IMR-90 (cell line): ENCODE results near the gene SCNN1B. TPM values are rescaled to one million over a fixed set of nuclear protein-coding genes. Genes with fewer than 3 reads are reported as not detected.

ENCODE experiments used
- ATAC-seq: fragments of 200-7000 bp; cut with Tn5 transposase; 2 replicates; pipeline ENCODE4 v1.9.1; 2020; ENCODE audit warnings: low read depth, mild to moderate bottlenecking, moderate library complexity
- BruUV-seq: library from RNA; stranded (reverse); fragments of 400-500 nt; replicated peaks from 2 replicates; lab custom pipeline; 2021; lab: Mats Ljungman, UMichigan
- CTCF ChIA-PET: fragments of 300-600 bp; formaldehyde crosslinking; extraction: SDS; loops from one replicate; lab custom pipeline; 2021; ENCODE audit warnings: antibody characterized with exemption; lab: Yijun Ruan, JAX
- POLR2A ChIA-PET: fragments of 300-600 bp; sonication (Branson Sonifier 250); formaldehyde crosslinking; loops from one replicate; lab custom pipeline; 2022; ENCODE audit warnings: antibody characterized with exemption; ENCODE audit not compliant: unreplicated experiment; lab: Charles Lee
- DNase-seq: peaks from one replicate; pipeline ENCODE4 v3.0.0; 2013
- H2AFZ ChIP-seq: replicated peaks from 2 replicates; pipeline ENCODE3; 2013; ENCODE audit warnings: low read length, mild to moderate bottlenecking; ENCODE audit not compliant: poor library complexity
- H2AK5ac ChIP-seq: 2 replicates; pipeline ENCODE4 v1.6.1; 2013; ENCODE audit warnings: low read depth, low read length, inconsistent platforms
- H2AK9ac ChIP-seq: replicated peaks from 2 replicates; pipeline ENCODE3; 2013; ENCODE audit warnings: mild to moderate bottlenecking, low read depth, low read length, moderate library complexity; ENCODE audit not compliant: poor library complexity
- H2BK120ac ChIP-seq: 2 replicates; pipeline ENCODE4 v1.6.1; 2013; ENCODE audit warnings: low read depth, low read length, inconsistent platforms
- H2BK15ac ChIP-seq: 3 replicates; pipeline ENCODE4 v1.6.1; 2013; ENCODE audit warnings: low read depth, low read length, inconsistent platforms
- H2BK20ac ChIP-seq: 2 replicates; pipeline ENCODE4 v1.6.1; 2013; ENCODE audit warnings: low read depth, mild to moderate bottlenecking, inconsistent platforms, low read length, moderate library complexity
- H2BK5ac ChIP-seq: 2 replicates; pipeline ENCODE4 v1.6.1; 2013; ENCODE audit warnings: mild to moderate bottlenecking, low read depth, low read length, inconsistent platforms; ENCODE audit not compliant: poor library complexity, severe bottlenecking
- H3K14ac ChIP-seq: replicated peaks from 2 replicates; pipeline ENCODE4 v1.6.1; 2013; ENCODE audit warnings: low read depth, low read length, inconsistent platforms
- H3K18ac ChIP-seq: 2 replicates; pipeline ENCODE4 v1.6.1; 2013; ENCODE audit warnings: low read depth, low read length, control low read depth
- H3K23ac ChIP-seq: 2 replicates; pipeline ENCODE4 v1.6.1; 2013; ENCODE audit warnings: low read depth, low read length, inconsistent platforms
- H3K27ac ChIP-seq: 2 replicates; pipeline ENCODE4 v1.5.1; 2013; ENCODE audit warnings: mild to moderate bottlenecking, control low read depth, low read length; ENCODE audit not compliant: insufficient read depth
- H3K27me3 ChIP-seq: 2 replicates; pipeline ENCODE4 v1.6.1; 2013; ENCODE audit warnings: low read length; ENCODE audit not compliant: control insufficient read depth, insufficient read depth
- H3K36me3 ChIP-seq: 2 replicates; pipeline ENCODE4 v1.6.1; 2013; ENCODE audit warnings: low read length, mixed read lengths; ENCODE audit not compliant: control insufficient read depth, insufficient read depth
- H3K4ac ChIP-seq: 2 replicates; pipeline ENCODE4 v1.6.1; 2013; ENCODE audit warnings: low read depth, low read length, inconsistent platforms
- H3K4me1 ChIP-seq: 2 replicates; pipeline ENCODE4 v1.6.1; 2013; ENCODE audit warnings: low read length, mixed read lengths; ENCODE audit not compliant: control insufficient read depth, insufficient read depth
- H3K4me2 ChIP-seq: 2 replicates; pipeline ENCODE4 v1.6.1; 2013; ENCODE audit warnings: low read depth, mild to moderate bottlenecking, control low read depth, low read length, moderate library complexity
- H3K4me3 ChIP-seq: 2 replicates; pipeline ENCODE4 v1.5.1; 2013; ENCODE audit warnings: low read depth, mild to moderate bottlenecking, control low read depth, low read length, moderate library complexity; ENCODE audit not compliant: insufficient read depth
- H3K56ac ChIP-seq: 2 replicates; pipeline ENCODE4 v1.6.1; 2013; ENCODE audit warnings: low read length, inconsistent platforms; ENCODE audit not compliant: insufficient read depth; ENCODE audit errors: extremely low read depth
- H3K79me1 ChIP-seq, 2 experiments: 2 replicates each; pipeline ENCODE4 v1.6.1; 2013; ENCODE audit warnings: low read length in 2 of 2, inconsistent platforms in 1 of 2, low read depth in 1 of 2
- H3K9ac ChIP-seq: 2 replicates; pipeline ENCODE4 v1.6.1; 2013; ENCODE audit warnings: low read depth, low read length, control low read depth
- H3K9me1 ChIP-seq: 2 replicates; pipeline ENCODE4 v1.6.1; 2013; ENCODE audit warnings: low read length, inconsistent platforms; ENCODE audit not compliant: insufficient read depth
- H3K9me3 ChIP-seq: 2 replicates; pipeline ENCODE4 v1.6.1; 2013; ENCODE audit warnings: low read length; ENCODE audit not compliant: control insufficient read depth, insufficient read depth
- H4K20me1 ChIP-seq: 2 replicates; pipeline ENCODE4 v1.6.1; 2013; ENCODE audit warnings: low read length, inconsistent platforms; ENCODE audit not compliant: insufficient read depth
- H4K5ac ChIP-seq: 2 replicates; pipeline ENCODE4 v1.6.1; 2013; ENCODE audit warnings: mild to moderate bottlenecking, low read depth, low read length, control low read depth
- H4K8ac ChIP-seq, 2 experiments: 2 replicates each; pipeline ENCODE4 v1.6.1; 2013; ENCODE audit warnings: low read depth in 2 of 2, low read length in 2 of 2, control low read depth in 1 of 2, inconsistent platforms in 1 of 2
- H4K91ac ChIP-seq: 2 replicates; pipeline ENCODE4 v1.6.1; 2013; ENCODE audit warnings: low read depth, low read length, inconsistent platforms; ENCODE audit not compliant: insufficient read depth
- BHLHE40 ChIP-seq: fragments of 150-350 bp; IDR thresholded peaks from 2 replicates; pipeline ENCODE4 v1.6.1; 2016; ENCODE audit warnings: mild to moderate bottlenecking, low read depth, low read length
- CEBPB ChIP-seq: IDR thresholded peaks from 2 replicates; pipeline ENCODE4 v1.6.1; 2012; ENCODE audit warnings: low read depth, low read length, improper control_type of control experiment
- ELK1 ChIP-seq: fragments of 150-350 bp; IDR thresholded peaks from 2 replicates; pipeline ENCODE4 v1.6.1; 2016; ENCODE audit warnings: low read depth, mild to moderate bottlenecking, low read length, moderate library complexity, borderline replicate concordance
- MAFK ChIP-seq: IDR thresholded peaks from 2 replicates; pipeline ENCODE4 v1.6.1; 2012; ENCODE audit warnings: low read depth, low read length, improper control_type of control experiment
- MAZ ChIP-seq: IDR thresholded peaks from 2 replicates; pipeline ENCODE4 v1.6.1; 2012; ENCODE audit warnings: low read depth, mild to moderate bottlenecking, low read length, improper control_type of control experiment, moderate library complexity, borderline replicate concordance
- MXI1 ChIP-seq: IDR thresholded peaks from 2 replicates; pipeline ENCODE4 v1.6.1; 2012; ENCODE audit warnings: low read depth, mild to moderate bottlenecking, low read length, moderate library complexity, borderline replicate concordance
- NFE2L2 ChIP-seq: fragments of 150-350 bp; IDR thresholded peaks from 2 replicates; pipeline ENCODE4 v1.6.1; 2016; ENCODE audit warnings: low read depth, mild to moderate bottlenecking, low read length
- POLR2A ChIP-seq: IDR thresholded peaks from 2 replicates; pipeline ENCODE4 v1.6.1; 2012; ENCODE audit warnings: mild to moderate bottlenecking, low read depth, low read length
- RAD21 ChIP-seq: IDR thresholded peaks from 2 replicates; pipeline ENCODE4 v1.6.1; 2012; ENCODE audit warnings: low read length, improper control_type of control experiment
- RCOR1 ChIP-seq: IDR thresholded peaks from 2 replicates; pipeline ENCODE4 v1.6.1; 2012; ENCODE audit warnings: mild to moderate bottlenecking, low read length, improper control_type of control experiment; ENCODE audit not compliant: insufficient replicate concordance
- RFX5 ChIP-seq: IDR thresholded peaks from 2 replicates; pipeline ENCODE4 v1.8.0; 2012; ENCODE audit warnings: low read depth, mild to moderate bottlenecking, low read length, moderate library complexity
- SMC3 ChIP-seq: fragments of 150-350 bp; IDR thresholded peaks from 2 replicates; pipeline ENCODE4 v1.6.1; 2016; ENCODE audit warnings: low read depth, mild to moderate bottlenecking, antibody characterized with exemption, low read length, moderate library complexity
- WGBS, 2 experiments: methylation state at CpG; one replicate each; pipeline versions ENCODE4 v1.1.5 to v1.1.7; 2013; ENCODE audit warnings: missing lambda C conversion rate in 2 of 2; ENCODE audit not compliant: insufficient read length in 1 of 2; ENCODE audit errors: extremely low coverage in 2 of 2; 5-methylcytosine and 5-hydroxymethylcytosine counted together
- dilution Hi-C: fragments of 300-500 bp; cut with HindIII; formaldehyde crosslinking; loops from one replicate; pipeline ENCODE4 v1.14.3; 2018; ENCODE audit warnings: low sequenced_read_pairs; ENCODE audit not compliant: unreplicated experiment
- in situ Hi-C: fragments of 300-500 bp; cut with MboI; formaldehyde crosslinking; loops from 3 replicates; pipeline ENCODE4 v1.14.3; 2019; ENCODE audit warnings: low sequenced_read_pairs, inconsistent platforms, mixed read lengths
- intact Hi-C: fragments of 100-400 bp; cut with micrococcal nuclease; formaldehyde crosslinking; loops from 2 replicates; pipeline ENCODE4 v1.10.0; 2022
- polyA plus RNA-seq, 3 experiments: library from polyadenylated mRNA; depleted of rRNA; stranded (reverse); fragments of >200 nt; gene quantifications; 2 replicates each; pipeline ENCODE4 v1.2.3, GENCODE V29; 2012; ENCODE audit warnings: low replicate concordance in 1 of 3
- total RNA-seq: library from RNA; depleted of rRNA; stranded (reverse); fragments of >200 nt; gene quantifications from 2 replicates; pipeline ENCODE4 v1.2.3, GENCODE V29; 2012
- TF ChIP-seq, protein P1 (sequence below): fragments of 150-350 bp; IDR thresholded peaks from 2 replicates; pipeline ENCODE4 v1.6.1; 2017; ENCODE audit warnings: mild to moderate bottlenecking, antibody characterized with exemption, low read length, low read depth

SCNN1B gene
- total and polyA plus RNA-seq, 2 of the 4 experiments (the other 2 are of a cell fraction), result not detected

GRCh38 chr16:23321206-23321875 is 19.2 kb downstream of the SCNN1B start:
- Histone ChIP-seq H3K18ac (no peak overlapping the region), H3K9ac (no peak overlapping the region), H3K9me1 (no peaks in the 10 kb centered on the region), H2BK120ac (no peak overlapping the region), H4K20me1 (no peaks in the 10 kb centered on the region), H3K23ac (no peak overlapping the region), H4K91ac (no peak overlapping the region), H3K4me1 (no peaks in the 10 kb centered on the region), H4K5ac (no peak overlapping the region), H3K27me3 (no peaks in the 10 kb centered on the region), H2BK15ac (no peak overlapping the region), H3K14ac (no peak overlapping the region), H3K36me3 (no peaks in the 10 kb centered on the region), H3K4me2 (no peak overlapping the region), H3K56ac (no peak overlapping the region), H3K4me3 (no peak overlapping the region), H2AK5ac (no peak overlapping the region), H3K9me3 (no peaks in the 10 kb centered on the region), H2AFZ (no peak overlapping the region), H3K79me1 (no peaks in the 10 kb centered on the region), H2BK5ac (no peak overlapping the region), H4K8ac (no peak overlapping the region), H2AK9ac (no peak overlapping the region), H2BK20ac (no peak overlapping the region), H3K27ac (no peak overlapping the region), H3K4ac (no peak overlapping the region)
- no TSS peak for BruUV-seq
- no peak for TF ChIP-seq MAZ
- TF ChIP-seq SMC3, result no peak
- TF ChIP-seq POLR2A, result no peak
- no peak for TF ChIP-seq MXI1
- TF ChIP-seq, protein P1, sequence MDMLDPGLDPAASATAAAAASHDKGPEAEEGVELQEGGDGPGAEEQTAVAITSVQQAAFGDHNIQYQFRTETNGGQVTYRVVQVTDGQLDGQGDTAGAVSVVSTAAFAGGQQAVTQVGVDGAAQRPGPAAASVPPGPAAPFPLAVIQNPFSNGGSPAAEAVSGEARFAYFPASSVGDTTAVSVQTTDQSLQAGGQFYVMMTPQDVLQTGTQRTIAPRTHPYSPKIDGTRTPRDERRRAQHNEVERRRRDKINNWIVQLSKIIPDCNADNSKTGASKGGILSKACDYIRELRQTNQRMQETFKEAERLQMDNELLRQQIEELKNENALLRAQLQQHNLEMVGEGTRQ, result no peak
- TF ChIP-seq BHLHE40, result no peak
- no peak for TF ChIP-seq ELK1
- TF ChIP-seq NFE2L2, result no peak
- TF ChIP-seq MAFK, result no peak
- TF ChIP-seq CEBPB, result no peak
- no peak for TF ChIP-seq RFX5
- no peak for TF ChIP-seq RAD21
- no peak for TF ChIP-seq RCOR1
- ATAC-seq (no peak), DNase-seq (no peak)
- ChIA-PET POLR2A (no interaction called here), CTCF (no interaction called here)
- intact Hi-C loops (no loop called here), dilution Hi-C loops (no loop called here), in situ Hi-C loops (no loop called here)
- WGBS, 2 experiments, result 66% methylated on average over 8 of the region's 14 CpGs; no CpG with 5 or more reads in 1 of the 2 experiments
